Endothelial cell of umbilical vein (primary cell): Measurements from ENCODE around the gene SKP1.

Source experiments
- EZH2 ChIP-seq: IDR thresholded peaks from 2 replicates; pipeline ENCODE4 v1.6.1; 2012; ENCODE audit warnings: borderline replicate concordance, low read depth, mild to moderate bottlenecking, moderate library complexity, low read length, inconsistent platforms; ENCODE audit not compliant: severe bottlenecking
- MYC ChIP-seq: IDR thresholded peaks from one replicate; pipeline ENCODE4 v1.6.1; 2011; ENCODE audit warnings: mild to moderate bottlenecking, low read depth, low read length
- POLR2A ChIP-seq: IDR thresholded peaks from 2 replicates; pipeline ENCODE4 v1.6.1; 2012; ENCODE audit warnings: low read depth, mild to moderate bottlenecking, control low read depth, low read length
- POLR2AphosphoS5 ChIP-seq: IDR thresholded peaks from 2 replicates; pipeline ENCODE4 v1.6.1; 2012; ENCODE audit warnings: low read depth, mild to moderate bottlenecking, control low read depth, low read length, moderate library complexity; ENCODE audit not compliant: insufficient read depth
- TF ChIP-seq, protein P1 (sequence below), 2 donors: IDR thresholded peaks; 1 replicate in 1 of 2; 2 replicates in 1 of 2; pipeline ENCODE4 v1.5.1; 2011; ENCODE audit warnings: low read length in 2 of 2, mild to moderate bottlenecking in 2 of 2, moderate library complexity in 2 of 2, control low read depth in 1 of 2, inconsistent platforms in 1 of 2, low read depth in 1 of 2; ENCODE audit not compliant: insufficient read depth in 1 of 2; ENCODE audit errors: extremely low read depth in 1 of 2

DNA sequence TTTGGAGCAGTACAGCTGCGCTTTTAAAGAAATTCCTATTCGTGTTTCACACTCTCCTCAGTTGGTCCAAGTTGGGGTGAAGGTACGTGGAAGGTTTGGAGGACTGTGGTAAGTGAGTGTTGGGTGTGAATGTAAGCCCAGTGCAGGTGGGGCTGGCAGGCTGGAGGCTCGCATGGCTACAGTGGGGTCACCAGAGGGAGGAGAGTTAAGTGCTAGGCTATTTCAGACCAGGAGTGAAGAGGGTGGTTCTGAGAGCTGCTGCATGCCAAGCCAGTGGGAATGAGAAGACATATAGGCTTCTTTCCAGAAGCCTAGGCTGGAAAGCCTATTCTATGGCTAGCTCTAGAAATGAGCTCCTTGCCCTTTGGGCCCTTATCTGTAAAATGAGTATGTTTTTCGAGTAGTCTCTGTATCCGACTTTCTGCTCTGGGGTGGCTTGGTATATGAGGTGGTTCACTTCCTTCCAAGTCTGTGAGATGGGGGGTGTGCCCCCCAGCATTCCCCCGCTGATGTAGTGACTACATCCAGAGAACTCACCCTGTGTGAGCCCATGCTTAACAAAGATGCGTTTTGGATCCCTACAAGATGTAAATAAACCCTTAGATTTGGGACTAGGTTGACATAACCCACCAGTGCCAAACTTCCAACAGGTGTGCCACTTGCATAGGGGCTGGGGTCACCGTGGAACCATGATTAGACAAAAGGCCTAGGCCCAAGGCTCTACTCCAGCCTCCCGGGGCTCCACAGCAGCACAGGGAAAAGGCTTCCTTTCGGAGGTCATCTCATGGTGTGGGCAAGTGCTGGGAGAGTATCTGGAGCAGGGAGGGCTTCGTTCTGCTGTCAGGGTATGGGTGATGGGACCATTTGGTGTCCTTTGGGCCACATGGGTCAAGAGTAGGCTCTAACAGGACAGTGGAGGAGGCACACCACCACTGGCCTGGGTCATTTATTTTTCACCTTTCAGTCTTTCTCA, 59.7 kb downstream of the SKP1 start:
- TF ChIP-seq, protein P1, sequence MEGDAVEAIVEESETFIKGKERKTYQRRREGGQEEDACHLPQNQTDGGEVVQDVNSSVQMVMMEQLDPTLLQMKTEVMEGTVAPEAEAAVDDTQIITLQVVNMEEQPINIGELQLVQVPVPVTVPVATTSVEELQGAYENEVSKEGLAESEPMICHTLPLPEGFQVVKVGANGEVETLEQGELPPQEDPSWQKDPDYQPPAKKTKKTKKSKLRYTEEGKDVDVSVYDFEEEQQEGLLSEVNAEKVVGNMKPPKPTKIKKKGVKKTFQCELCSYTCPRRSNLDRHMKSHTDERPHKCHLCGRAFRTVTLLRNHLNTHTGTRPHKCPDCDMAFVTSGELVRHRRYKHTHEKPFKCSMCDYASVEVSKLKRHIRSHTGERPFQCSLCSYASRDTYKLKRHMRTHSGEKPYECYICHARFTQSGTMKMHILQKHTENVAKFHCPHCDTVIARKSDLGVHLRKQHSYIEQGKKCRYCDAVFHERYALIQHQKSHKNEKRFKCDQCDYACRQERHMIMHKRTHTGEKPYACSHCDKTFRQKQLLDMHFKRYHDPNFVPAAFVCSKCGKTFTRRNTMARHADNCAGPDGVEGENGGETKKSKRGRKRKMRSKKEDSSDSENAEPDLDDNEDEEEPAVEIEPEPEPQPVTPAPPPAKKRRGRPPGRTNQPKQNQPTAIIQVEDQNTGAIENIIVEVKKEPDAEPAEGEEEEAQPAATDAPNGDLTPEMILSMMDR (IDR thresholded peaks at IDR 0.05; ENCODE audit: extremely low read depth in 1 of 2, insufficient read depth in 1 of 2, low read depth in 1 of 2, low read length in 2 of 2), result no peak
- TF ChIP-seq EZH2 (no peak), POLR2A (no peak), POLR2AphosphoS5 (no peak), MYC (no peak)
